GM19193 (cell line): Measurements from ENCODE around the gene AGAP3.

Source experiments
- POLR2A ChIP-seq: IDR thresholded peaks from 4 replicates; pipeline ENCODE4 v1.6.1; 2011; ENCODE audit not compliant: insufficient read depth, insufficient read length; ENCODE audit errors: extremely low read depth

AGAP3 gene

DNA sequence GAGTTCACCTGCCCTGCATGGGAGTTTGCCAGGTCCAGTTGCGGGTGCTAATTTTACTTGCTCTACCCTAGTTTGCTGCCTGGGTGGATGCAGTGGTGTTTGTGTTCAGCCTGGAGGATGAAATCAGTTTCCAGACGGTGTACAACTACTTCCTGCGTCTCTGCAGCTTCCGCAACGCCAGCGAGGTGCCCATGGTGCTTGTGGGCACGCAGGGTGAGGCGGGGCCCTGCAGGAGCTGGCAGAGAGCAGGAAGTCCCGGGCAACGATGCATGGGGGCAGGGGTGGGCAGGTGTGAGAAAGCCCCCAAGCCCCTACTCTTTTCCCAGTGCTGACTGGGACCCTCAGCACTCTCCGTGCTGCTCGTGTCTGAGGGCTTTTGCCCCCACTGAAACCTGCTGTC is 31.3 kb downstream of the AGAP3 start:
- no peak for TF ChIP-seq POLR2A

DNA sequence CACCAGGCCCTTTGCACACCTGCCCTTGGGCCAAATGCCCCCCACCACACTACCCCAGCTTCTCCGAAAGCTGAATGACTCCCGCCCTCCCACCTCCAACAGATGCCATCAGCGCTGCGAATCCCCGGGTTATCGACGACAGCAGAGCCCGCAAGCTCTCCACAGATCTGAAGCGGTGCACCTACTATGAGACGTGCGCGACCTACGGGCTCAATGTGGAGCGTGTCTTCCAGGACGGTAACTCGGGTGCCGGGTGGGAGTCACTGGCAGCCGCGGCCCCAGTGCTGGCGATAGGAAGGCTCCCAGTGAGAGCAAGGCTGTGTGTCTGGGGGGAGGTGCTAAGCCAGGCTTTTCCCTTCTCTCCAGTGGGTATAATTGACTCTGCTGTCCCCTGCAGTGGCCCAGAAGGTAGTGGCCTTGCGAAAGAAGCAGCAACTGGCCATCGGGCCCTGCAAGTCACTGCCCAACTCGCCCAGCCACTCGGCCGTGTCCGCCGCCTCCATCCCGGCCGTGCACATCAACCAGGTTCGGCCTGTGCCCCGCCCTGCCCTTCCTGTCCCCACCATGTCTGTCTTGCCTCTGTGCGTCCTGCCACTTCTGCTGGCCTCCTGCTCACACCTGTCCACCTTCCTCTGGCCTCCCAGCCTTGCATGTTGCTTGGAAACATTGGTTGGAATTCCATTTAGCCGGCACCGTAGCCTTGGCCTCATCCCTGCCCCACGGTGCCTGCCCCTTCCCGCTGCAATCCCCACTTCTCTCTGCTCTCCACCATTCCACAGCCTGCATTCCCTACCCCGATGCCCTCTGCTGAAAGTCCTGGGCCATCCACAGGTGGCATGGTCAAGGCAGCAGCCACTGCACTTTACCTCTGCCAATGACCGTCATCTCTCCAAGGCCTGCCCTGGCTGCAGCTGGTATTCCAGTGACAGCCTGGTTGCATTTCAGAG is 32.1 kb downstream of the AGAP3 start:
- TF ChIP-seq POLR2A: no peak

DNA sequence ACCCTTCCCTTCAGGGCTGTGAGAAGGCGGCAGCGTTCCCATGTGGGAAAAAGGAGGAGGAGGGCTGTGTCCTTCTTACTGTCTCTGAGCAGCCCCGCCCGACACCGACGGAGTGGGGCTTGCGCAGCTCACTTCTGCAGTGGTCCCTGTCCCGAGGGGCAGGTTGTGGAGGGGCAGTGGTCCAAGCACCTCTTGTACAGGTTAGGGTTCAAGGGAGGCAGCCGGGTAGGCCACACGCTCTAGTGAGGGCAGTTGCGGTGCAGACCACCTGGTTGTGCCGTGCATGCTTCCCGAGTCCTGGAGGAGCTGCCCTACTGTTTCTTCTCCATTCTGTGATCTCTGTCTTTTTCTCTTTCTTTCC is 32.8 kb downstream of the AGAP3 start:
- TF ChIP-seq POLR2A: no peak

DNA sequence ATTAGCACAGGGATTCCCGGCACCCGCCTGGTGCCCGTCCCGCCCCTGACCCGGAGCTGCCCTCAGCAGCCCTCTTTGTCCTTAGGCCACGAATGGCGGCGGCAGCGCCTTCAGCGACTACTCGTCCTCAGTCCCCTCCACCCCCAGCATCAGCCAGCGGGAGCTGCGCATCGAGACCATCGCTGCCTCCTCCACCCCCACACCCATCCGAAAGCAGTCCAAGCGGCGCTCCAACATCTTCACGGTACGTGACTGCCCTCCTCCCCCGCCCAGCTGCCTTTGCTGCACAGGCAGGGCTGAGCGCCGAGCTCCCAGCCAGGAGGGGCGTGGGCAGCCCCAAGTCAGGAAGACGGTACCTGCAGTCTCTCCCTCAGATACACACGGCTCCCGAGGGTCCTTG is 33.6 kb downstream of the AGAP3 start:
- TF ChIP-seq POLR2A: no peak

DNA sequence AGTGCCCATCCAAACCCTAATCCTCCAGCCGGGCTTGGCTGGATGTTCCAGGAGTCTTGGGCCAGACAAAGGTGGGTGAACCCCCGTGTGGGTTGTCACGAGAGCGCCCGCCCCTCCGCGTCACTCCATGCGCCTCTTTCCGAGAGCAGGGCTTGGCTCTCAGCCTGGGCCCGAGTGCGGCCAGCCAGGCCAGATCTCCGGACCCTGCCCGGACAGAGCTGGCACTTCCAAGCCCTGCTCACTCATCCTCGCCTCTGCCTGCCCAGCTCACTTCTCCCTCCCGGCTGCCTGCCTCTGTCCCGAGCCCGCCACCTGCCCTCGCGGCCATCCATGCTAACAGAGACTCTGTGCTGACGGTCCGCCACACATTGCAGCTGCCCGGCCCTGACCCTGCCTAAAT is 34.6 kb downstream of the AGAP3 start:
- no peak for TF ChIP-seq POLR2A

DNA sequence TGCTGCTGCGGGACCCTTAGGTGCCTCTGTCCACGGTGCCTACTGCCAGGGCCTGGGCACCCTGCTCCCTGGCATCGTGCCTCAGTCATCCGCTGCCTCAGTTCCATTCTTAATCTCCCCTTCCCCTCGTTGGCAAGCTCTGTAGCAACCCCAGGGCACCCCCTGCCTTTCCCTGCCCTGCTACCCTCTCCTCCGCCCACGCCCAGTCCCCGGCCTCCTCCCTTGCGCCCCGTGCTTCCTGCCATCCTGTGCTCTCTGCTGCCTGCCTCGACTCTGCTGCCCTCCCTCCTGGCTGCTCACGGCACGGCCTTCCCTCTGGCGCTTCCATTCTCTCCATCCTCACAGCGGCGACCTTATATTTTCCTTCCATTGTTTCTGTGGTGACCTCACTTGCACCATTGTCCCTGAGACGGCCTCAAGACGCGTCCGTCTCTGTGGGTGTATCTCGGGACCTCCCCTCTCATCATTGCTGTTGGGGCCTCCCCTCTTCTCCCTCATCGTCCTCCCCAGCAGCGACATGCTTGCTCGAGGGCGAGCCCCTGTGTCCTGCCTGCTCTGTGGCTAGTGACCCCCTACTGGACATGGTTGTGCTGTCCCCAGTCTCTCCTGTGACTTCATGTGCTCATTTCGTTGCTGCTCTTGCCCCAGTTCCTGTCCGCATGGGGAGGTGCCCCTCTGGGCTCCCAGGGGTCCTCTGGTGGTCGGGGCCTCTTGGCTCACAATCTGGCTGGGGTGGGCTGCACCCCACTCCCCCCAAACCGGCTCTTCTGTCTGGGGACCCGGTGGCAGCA is 35.3 kb downstream of the AGAP3 start:
- no peak for TF ChIP-seq POLR2A

DNA sequence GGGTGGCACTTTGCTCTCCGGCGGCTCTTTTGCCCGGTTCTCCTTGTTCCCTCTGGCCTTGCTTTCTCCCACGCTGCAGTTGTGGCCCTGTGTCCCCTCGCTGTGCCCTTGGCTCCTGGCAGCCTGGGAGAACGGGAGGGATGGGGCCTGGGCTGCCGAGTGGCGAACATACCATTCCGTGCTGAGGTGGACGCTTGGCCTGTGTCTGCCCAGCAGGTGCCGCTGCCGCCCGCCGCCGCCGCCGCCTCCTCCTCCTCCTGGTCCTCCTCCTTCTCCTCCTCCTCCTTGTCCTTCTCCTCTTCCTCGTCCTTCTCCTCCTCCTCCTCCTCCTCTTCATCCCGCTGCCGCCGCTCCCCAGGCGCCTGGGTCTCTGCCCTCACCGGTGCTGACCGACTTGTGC is 36.0 kb downstream of the AGAP3 start:
- TF ChIP-seq POLR2A: no peak

DNA sequence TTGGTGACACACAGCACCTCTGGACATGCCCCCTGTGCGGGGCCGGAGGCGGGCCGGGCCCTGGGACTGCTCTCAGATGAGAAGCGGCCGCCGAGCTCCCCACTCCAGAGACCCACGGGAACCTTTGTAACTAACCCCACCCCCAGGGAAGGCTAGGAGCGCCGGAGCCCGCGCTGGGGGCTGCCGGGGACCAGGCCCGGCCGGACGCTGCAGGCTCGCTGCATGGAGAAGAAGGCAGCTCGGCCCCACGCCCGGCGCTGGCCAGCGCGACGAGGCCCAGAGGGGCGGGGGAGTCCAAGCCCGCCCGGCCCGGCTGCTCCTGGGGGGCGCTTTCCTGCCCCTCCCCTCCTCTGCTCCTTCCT is 36.5 kb downstream of the AGAP3 start:
- no peak for TF ChIP-seq POLR2A

DNA sequence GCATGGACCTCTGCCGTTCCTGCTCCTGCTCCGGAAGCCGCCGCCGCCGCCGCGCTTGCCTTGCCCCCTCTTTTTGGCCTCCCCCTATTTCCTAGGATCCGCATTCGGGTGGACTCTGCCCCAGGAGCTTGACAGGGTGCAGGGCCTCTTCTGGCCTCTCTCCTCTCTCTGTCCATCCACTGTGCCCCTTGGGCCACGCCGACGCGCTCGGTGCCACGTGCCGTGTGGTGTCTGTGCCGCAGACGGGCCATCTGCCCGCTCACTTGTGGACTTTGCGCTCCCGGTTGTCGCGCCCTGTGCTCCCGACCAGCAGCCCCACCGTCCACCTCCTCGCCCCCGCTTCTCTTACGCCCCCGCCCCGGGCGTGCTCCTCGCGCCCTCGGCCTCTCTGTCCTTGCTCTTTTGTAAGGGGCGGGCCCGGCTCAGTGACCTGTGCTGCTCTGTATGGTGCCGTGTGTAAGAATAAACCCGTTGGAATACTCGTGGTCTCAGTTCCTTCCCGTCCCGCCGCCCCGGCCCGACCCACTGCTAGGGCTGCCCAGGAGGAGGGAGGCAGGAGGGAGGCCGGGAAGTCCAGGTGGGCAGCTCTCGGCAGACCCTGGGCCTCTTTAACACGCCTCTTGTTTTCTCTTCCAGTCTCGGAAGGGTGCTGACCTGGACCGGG is 37.0 kb downstream of the AGAP3 start:
- TF ChIP-seq POLR2A: no peak

DNA sequence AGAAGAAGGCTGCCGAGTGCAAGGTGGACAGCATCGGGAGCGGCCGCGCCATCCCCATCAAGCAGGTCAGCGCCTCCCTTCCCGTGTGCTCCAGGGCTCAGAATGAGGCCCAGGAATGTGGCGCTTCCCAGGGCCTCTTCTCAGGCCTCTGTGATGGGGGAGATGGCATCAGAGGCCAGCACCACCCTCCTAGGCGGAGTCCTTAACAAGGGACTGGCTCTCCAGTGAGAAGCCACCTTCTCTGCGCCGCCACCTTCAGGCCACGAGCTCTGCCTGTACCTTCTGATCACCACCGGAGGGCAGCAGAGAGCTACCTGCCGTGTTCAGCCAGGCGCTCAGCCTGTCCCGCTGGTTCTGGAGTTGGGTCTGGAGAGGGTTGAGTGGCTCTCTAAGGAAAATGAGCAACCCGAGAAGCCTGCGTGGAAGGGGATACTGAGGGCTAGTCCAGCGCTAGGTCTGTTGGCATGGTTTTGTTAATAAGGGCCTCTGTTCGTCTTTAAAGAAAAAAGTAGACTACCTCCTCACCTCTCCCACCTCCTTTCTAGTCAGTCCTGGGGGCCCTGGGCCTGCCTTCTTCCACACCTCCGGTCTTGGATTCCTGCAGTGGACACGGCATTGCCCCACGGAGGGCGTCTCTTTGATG is 37.7 kb downstream of the AGAP3 start:
- no peak for TF ChIP-seq POLR2A

DNA sequence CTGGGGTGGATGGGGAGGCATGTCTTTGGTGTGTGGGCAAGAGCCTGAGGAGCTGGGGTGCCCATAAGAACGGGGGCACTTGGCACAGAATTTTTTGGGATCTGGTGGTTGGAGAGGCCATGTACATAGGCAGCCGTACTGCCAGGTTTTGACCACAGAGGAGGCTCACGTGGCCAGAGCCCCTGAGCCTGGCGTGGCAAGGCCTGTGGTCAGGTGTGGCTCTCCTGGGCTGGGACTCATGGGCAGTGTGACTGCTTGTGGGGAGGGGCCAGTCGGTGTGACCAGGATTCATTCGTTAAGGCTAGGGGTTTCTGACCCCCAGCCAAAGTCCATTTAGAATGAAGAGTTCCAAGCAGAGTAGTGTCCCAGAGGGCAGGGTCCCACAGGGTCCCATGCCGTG is 38.2 kb downstream of the AGAP3 start:
- TF ChIP-seq POLR2A: no peak

DNA sequence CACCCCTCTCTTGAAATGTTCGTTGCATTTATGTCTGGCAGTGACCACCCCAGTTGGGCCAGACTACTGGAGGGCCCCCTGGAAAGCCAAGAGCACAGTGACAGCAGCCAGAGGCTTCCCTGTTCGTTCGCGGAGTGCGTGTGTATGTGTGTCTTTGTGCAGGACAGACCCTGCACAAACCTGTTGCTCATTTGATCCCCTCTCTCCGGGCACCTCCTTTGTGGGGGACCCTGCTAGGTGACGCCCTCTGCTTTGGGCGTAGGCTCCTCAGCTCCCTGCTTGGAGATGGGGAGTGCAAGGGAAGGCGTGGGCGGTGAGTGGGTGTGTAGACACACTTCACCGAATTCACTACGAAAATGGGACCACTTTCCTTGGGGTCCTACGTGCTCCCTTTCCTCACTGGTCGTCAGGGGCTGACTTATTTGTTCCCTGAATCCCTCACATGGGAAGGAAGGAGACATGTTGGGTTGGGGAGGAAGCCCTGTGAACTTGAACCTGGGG is 38.7 kb downstream of the AGAP3 start:
- TF ChIP-seq POLR2A: no peak

DNA sequence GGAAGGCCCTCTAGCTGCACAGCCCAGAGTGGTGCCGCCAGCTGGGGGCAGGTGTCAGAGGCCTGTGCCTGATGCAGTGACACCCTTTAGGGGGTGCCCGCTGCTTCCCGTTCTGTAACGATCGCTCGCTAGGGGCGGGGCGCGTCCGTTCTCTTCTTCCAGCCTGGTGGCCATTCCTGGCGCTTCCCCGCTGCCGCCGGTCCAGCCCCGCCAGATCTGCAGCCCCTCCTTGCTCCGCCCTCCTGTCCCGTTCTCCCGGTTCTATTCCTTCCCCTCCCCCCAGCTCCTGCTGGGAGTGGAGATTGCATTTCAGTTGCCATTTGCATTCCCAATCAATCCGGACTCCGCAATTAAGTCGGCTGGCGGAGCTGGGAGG is 39.2 kb downstream of the AGAP3 start:
- no peak for TF ChIP-seq POLR2A

DNA sequence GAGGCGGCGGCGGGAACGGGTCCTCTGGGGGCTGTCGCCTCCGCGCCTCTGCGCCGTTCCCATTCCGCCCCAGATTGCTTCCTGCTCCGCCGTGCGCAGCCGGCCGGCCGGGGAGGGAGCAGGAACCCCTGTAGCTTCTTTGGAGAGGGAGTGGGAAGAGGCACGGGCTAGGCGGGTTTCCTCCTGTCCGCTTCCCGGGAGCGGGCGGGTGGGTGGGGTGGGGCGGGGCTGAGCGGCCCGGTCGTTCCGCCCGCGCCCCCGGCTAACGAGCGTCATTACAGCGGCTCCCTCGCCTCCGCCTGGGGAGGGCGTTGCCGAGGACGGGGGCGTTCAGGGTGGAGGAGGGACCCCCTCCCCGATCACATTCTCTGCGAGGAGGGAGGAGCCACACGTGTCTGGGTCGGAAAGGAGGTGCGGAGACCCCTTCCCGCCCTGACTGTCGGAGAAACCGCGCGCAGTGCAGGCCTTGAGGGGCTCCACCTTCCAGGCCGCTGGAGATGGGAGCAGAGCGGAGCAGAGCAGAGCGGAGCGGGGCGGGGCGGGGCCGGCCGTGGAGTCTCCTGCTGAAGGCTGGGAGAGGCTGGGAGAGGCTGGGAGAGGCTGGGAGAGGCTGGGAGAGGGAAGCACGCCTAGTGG is 39.7 kb downstream of the AGAP3 start:
- TF ChIP-seq POLR2A: no peak

DNA sequence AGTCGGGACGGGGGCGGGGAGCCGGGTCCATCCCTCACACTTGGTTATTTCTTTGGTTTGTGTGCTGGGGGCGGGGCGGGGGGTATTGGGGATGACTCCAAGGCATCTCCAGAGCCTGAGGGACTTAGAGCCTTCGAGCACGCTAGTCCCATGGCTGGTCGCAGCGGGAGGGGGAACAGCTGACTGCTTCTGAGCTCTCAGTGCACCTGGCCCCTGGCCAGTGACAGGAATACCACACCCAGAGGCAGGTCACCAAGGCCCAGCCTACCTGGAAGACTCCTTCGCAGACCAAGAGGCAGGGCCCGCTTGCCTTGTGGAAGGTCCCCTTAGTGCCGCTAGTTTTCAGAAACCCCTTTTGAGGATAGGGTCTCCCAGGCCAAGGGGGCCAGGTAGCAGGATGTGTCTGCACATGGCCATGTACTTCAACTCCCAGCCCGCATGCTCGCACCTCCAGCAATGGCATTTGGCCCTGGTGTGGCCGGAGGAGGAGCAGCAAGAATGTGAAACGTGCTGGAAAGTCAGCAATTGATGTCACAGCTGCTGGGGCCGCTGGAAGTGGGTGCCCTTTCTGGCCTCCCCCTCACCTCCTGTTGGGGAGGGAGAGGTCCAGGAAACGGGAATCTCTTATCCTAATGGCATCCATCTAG is 40.3 kb downstream of the AGAP3 start:
- TF ChIP-seq POLR2A: no peak

DNA sequence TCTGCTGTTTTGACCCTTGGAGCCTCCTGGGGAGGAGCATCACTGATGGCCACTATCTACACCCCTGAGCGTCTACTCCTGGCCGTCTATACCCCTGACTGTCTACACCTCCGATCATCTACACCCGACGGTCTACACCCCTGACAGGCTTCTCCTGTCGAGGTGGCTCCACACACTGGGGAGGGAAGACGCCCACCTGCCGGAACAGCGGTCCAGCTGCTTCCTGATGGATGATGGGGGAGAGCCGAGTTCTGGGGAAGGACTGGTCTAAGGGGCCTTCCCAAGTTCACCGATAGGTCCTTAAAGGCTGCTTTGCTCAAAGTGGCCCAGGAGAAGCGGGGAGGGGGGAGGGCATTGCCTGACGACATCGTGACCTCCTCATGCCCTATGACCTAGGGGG is 41.9 kb downstream of the AGAP3 start:
- no peak for TF ChIP-seq POLR2A
